Renal pelvis (tissue), 4 donors: Measurements from ENCODE around the gene MECP2. TPM values are rescaled to one million over a fixed set of nuclear protein-coding genes. Genes with fewer than 3 reads are reported as not detected.
"Not testable (repeated sequence)": the region's sequence is repeated elsewhere in the genome, so short reads cannot be mapped to it uniquely, and the experiment has no call there.

ENCODE experiments used
- DNase-seq: peaks from one replicate; pipeline ENCODE4 v3.0.0-alpha.2; 2013
- polyA plus RNA-seq, 3 donors: library from polyadenylated mRNA; unstranded; fragments of 120-200 nt; gene quantifications; one replicate each; pipeline ENCODE4 v1.2.1, GENCODE V29; 2013; ENCODE audit not compliant: insufficient read length in 3 of 3

Gene MECP2
- polyA plus RNA-seq, 3 donors, result 30.7 to 38.5 (median 33.7) TPM

DNA sequence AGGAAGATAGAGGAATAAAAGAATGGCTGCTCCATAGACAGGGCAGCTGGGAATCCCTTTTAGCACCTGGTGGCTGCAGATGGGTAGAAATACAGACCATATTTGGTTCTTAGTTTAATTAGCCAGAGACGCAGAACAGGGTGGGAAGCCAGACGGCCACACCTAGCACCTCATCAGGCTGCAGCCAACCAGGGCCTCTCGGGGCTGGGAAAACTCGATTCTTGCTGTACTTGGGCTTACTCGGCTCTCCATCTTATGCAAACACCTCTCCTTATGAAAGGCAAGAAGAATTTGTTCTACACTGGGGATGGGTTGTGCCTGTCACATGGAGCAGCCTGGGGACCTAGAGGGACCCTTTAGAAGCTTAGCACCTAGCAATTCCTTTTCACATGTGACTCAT is 97.5 kb downstream of the MECP2 start:
- no peak for DNase-seq

DNA sequence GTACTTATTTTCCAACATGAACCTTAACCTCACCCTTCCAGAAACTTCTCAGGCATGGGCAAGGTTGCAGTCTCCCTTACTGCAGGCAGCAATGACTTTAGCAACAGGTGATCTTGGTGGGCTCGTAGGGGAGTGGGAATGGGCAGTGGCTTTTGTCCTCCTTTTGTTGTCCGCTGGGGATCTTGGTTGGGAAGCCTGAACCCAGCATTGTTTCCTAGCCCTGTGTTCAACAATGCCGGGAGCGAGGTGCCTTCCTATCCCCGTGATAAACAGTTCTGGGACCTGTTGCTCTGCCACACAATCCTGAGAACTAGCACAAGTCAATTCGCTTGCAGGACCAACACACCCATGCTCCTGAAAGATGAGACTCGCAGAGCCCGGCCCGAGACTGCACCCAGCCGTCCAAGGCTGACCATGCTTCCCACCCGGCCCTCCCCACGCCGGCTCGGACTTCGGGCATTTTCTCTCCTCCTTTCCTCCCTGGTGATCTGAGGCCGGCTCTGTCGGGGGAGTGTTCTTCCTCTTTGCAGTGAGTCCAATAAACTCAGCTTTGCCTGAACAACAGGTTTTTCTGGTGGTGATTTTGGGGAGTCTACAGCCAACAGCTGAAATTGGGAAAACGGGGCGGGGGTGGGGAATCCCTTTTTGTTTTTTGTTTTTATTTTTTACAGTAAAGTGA is 98.0 kb downstream of the MECP2 start:
- DNase-seq, result no peak

- DNase-seq, result no peak
These were observed 102.0 kb downstream of the MECP2 start for GRCh38 chrX:153995504-153995903.

DNA sequence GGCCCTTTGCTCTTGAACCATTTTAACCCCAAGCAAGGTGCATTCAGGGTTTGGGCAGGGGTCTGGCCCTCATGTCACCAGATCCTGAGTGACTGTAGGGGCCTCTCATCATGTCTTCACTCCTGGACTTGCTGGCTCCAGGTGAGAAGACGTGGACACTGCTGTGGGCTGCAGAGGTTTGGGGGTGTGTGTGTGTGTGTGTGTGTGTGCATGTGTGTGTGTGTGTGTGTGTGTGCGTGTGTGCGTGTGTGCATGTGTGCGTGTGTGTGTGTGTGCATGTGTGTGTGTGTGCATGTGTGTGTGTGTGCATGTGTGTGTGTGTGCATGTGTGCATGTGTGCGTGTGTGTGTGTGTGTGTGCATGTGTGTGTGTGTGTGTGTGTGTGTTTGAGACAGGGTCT is 103.1 kb downstream of the MECP2 start:
- not testable (repeated sequence) for DNase-seq

GRCh38 chrX:153993978-153994377 is 103.5 kb downstream of the MECP2 start:
- DNase-seq, result no peak

DNA sequence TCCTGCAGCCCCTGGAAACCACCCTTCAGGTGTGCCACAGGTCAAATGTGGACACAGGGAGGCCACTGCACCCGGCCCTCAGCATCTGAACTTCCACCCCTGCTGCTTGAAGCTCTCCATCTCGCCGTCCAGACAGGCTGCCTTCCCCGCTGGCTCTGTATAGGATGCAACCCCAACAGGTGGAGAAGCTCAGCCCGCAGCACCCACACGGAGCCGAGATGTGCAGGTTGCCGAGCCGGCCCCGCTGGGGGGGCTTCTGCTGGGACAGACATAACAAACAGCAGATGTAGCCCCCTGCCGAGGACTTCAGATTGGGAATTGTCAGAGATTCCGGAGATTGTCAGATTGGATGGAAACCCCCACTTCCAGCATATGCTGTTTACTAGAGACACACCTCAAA is 104.4 kb downstream of the MECP2 start:
- no peak for DNase-seq

DNA sequence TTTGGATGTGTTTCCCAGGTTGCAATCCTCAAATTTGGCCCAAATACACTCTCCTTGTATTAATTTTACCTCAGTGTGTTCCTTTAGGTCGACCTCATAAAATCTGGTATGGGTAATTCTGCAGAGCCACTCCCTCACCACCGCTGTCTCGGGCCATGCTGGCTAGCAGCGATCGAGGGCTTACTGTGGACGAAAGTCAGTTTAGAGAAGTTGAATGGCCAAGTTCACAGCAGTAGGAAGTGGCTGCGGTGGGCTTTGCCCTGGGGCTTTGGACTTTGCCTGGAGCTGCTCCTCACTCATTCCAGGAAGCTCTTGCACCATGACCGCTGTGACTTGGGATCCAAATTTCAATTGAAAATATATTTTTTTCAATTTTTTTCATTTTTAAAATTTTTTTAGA is 105.3 kb downstream of the MECP2 start:
- DNase-seq, result no peak

GRCh38 chrX:153991013-153991580 is 106.4 kb downstream of the MECP2 start:
- no peak for DNase-seq

- DNase-seq, result no peak
These were observed 107.4 kb downstream of the MECP2 start for GRCh38 chrX:153989973-153990655.

DNA sequence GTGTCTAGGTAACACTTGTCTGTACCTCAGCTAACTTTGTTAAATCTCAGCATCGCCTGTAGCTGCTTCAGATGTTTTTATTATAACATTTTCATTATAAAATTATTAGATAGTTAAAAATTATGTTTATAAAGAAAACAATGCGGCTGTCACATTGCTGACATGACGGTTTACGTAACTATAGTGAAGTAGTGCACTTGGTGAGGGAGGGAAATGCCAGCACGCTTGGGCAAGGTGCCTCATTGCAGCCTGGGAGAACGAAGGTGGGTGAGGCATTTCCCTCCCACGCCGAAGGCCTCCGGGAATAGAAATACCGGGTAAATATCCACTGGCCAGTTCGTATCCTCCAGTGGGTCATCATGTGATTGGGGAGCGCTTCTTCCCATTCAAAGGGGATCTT is 109.0 kb downstream of the MECP2 start:
- no peak for DNase-seq

GRCh38 chrX:153984351-153985178 is 113.0 kb downstream of the MECP2 start:
- no peak for DNase-seq

DNA sequence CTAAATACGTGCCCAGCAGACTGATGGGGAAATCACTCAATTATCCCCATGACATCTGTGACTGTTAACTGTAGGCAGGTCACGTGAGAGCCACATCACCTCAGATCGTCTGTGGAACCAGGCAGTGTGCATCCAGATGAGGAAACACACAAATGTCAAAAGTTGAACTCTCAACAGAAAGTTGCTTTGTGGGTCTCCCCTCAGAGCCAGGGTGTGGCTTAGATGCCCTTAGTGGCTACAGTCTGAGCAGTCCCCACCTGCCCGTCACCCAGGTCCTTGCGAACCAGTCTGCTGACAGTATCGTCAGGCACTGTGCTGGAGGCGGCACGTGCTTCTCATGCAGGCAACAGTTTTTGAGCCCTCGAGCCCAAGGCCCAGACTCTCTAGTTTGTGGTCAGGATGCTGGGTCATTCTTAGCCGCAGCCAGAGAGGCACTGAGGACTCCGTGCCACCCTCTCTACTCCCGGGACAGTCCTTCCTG is 114.2 kb downstream of the MECP2 start:
- DNase-seq, result no peak

- DNase-seq, result no peak
These were observed 115.6 kb downstream of the MECP2 start for GRCh38 chrX:153981771-153982533.

DNA sequence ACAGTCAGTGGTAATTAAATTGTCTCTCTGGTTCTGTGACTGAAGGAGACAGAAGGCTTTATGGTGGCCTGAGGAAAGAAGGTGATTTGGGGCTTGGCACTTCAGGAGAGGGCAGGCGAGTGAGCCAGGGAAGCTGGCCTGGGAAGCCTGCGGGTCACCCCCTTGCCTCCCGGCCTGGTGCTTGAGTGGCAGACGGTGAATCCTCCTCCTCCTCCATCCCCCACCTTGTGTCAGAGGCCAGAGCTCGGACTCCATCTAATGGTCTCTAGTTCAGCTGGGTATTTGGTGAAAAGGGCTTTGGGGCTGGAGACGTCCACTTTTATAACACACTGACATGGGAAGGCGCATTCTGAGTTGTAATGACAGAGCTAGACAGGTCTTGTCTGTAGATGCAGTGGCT is 116.3 kb downstream of the MECP2 start:
- DNase-seq, result no peak

DNA sequence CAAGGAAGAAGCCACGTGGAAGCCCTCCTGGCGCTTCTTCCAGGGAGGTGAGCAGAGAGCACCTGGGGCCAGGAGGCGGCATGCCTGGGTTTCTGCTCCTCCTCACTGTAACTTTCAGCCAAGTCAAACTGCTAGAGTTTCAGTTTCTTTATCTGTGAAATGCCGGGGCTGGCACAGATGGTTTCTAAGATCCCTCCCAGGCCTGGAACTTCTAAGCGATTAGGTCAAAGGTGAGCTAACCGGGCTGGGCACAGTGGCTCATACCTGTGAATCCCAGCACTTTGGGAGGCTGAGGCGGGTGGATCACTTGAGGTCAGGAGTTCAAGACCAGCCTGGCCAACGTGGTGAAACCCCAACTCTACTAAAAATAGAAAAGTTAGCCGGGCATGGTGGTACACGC is 117.1 kb downstream of the MECP2 start:
- not testable (repeated sequence) for DNase-seq

DNA sequence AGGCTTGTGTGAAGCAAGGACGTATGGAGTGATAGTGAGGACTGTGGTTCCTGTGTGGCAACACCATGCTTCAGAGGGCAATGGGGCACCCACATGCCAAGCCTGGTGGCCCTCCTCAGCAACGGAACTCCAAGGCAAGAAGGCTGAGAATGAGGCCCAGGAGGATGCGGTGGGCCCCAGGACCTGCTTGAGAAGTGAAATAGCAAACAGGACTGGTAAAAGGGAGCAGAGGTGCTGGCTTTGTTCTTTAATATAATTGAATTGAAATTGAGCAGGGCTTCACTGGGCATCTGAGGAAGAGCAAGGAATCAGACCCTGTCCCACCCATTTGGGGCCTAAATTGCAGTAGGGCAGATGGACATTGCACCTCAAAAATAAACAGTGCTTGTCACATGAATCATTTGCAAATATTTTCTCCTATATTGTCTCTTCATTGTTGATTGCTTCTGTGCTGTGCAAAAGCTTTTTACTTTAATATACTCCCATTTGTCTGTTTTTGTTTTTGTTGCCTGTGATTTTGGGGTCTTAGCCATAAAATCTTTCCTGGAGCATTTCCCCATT is 122.7 kb downstream of the MECP2 start:
- DNase-seq, result no peak

- DNase-seq, result no peak
These were observed 123.4 kb downstream of the MECP2 start for GRCh38 chrX:153974003-153974725.

DNA sequence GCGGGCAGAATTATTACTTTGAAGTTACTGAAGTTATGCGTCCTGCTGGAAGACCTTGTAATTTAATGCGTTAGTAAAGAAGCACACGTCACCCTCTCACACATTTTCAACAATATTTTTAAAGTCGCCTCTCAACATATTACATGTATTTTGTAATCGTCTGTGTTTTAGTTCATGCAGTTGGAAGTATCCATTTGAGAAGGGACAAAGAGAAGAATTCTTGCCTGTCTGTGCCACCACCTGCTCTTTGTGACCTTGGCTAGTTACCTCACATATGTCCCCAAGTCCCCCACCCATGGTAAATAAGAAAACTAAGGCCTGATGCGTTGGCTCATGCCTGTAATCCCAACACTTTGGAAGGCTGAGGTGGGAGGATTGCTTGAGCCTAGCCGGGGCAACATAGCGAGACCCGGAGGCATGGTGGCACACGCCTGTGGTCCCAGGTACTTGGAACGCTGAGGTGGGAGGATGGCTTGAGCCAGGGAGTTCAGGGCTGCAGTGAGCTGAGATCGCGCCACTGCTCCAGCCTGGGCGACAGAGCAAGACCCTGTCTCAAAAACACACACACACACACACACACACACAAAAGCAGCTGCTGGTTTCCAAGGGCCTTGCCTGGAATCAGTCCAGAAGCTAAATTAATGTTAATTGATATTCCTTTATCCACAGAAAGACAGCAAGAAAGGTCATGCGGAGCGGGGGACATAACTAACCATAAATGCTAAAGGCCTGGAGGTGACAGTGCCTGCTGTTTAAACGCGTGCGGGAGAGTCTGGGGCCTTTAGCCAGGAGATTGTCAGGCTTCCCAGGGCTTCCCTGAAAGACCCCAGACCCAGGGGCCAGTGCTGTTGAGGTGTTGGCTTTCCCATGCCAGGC is 124.2 kb downstream of the MECP2 start:
- DNase-seq, result no peak

GRCh38 chrX:153972368-153973126 is 125.0 kb downstream of the MECP2 start, which contains the start of gene TMEM187:
Gene TMEM187 (plus strand): TSS chrX:153972754. CDS start chrX:153982063, 9,309 bp downstream.
- DNase-seq, result peak; percentile 86
